ENCODE data around the gene KDM3B. TPM values are rescaled to one million over a fixed set of nuclear protein-coding genes. Genes with fewer than 3 reads are reported as not detected.

KDM3B gene
- total and polyA plus RNA-seq, 2 experiments from 2014 or later, result 25.8 to 86.6 TPM

DNA sequence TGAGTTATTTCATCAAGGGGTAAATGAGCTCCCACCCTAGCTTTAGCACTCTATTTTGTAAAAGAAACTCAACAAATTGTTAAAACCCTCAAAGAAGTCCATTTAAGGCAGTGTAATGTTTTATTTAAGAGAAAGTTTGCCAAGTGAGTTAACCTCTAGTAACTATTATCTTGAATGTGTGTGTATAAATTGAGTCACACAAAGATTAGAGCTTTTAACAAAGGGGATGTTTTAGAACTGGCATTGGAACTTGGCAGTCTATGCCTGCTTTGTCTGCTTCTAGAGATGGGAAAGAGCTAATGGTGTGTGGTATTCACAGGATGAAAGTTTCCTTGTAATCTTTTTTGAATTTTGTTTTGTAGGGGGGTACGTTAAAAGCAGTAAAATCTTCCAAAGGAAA is 33.2 kb downstream of the KDM3B start (continued):
- TF ChIP-seq, protein P1, sequence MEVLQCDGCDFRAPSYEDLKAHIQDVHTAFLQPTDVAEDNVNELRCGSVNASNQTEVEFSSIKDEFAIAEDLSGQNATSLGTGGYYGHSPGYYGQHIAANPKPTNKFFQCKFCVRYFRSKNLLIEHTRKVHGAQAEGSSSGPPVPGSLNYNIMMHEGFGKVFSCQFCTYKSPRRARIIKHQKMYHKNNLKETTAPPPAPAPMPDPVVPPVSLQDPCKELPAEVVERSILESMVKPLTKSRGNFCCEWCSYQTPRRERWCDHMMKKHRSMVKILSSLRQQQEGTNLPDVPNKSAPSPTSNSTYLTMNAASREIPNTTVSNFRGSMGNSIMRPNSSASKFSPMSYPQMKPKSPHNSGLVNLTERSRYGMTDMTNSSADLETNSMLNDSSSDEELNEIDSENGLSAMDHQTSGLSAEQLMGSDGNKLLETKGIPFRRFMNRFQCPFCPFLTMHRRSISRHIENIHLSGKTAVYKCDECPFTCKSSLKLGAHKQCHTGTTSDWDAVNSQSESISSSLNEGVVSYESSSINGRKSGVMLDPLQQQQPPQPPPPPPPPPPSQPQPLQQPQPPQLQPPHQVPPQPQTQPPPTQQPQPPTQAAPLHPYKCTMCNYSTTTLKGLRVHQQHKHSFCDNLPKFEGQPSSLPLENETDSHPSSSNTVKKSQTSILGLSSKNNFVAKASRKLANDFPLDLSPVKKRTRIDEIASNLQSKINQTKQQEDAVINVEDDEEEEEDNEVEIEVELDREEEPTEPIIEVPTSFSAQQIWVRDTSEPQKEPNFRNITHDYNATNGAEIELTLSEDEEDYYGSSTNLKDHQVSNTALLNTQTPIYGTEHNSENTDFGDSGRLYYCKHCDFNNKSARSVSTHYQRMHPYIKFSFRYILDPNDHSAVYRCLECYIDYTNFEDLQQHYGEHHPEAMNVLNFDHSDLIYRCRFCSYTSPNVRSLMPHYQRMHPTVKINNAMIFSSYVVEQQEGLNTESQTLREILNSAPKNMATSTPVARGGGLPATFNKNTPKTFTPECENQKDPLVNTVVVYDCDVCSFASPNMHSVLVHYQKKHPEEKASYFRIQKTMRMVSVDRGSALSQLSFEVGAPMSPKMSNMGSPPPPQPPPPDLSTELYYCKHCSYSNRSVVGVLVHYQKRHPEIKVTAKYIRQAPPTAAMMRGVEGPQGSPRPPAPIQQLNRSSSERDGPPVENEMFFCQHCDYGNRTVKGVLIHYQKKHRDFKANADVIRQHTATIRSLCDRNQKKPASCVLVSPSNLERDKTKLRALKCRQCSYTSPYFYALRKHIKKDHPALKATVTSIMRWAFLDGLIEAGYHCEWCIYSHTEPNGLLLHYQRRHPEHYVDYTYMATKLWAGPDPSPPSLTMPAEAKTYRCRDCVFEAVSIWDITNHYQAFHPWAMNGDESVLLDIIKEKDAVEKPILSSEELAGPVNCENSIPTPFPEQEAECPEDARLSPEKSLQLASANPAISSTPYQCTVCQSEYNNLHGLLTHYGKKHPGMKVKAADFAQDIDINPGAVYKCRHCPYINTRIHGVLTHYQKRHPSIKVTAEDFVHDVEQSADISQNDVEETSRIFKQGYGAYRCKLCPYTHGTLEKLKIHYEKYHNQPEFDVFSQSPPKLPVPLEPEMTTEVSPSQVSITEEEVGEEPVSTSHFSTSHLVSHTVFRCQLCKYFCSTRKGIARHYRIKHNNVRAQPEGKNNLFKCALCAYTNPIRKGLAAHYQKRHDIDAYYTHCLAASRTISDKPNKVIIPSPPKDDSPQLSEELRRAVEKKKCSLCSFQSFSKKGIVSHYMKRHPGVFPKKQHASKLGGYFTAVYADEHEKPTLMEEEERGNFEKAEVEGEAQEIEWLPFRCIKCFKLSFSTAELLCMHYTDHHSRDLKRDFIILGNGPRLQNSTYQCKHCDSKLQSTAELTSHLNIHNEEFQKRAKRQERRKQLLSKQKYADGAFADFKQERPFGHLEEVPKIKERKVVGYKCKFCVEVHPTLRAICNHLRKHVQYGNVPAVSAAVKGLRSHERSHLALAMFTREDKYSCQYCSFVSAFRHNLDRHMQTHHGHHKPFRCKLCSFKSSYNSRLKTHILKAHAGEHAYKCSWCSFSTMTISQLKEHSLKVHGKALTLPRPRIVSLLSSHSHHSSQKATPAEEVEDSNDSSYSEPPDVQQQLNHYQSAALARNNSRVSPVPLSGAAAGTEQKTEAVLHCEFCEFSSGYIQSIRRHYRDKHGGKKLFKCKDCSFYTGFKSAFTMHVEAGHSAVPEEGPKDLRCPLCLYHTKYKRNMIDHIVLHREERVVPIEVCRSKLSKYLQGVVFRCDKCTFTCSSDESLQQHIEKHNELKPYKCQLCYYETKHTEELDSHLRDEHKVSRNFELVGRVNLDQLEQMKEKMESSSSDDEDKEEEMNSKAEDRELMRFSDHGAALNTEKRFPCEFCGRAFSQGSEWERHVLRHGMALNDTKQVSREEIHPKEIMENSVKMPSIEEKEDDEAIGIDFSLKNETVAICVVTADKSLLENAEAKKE (CRISPR knock-in tag; IDR thresholded peaks at IDR 0.05), result no peak
- TF ChIP-seq EZH2phosphoT487 (IDR thresholded peaks at IDR 0.05; ENCODE audit: unreplicated experiment), result no peak
- no peak for TF ChIP-seq ZNF114 (CRISPR knock-in tag; IDR thresholded peaks at IDR 0.05)

DNA sequence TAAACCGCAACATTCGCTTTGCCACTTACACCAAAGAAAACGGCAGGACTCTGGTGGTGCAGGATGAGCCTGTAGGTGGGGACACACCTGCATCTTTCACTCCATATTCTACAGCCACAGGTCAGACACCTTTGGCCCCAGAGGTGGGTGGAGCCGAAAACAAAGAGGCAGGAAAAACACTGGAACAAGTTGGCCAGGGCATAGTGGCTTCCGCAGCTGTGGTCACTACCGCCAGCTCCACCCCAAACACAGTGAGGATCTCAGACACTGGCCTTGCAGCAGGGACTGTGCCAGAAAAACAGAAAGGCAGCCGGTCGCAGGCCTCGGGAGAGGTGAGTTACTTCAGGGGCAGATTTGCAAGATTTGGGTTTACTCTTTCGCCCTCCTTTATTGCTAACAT is 33.8 kb downstream of the KDM3B start:
- no peaks in the 10 kb centered on the region for H3K79me2 ChIP-seq (replicated peaks; ENCODE audit: insufficient read depth)
- H3K4me3 ChIP-seq, result no peak overlapping the region
- Mint-ChIP-seq H3K27ac (no peak overlapping the region), H3K9me3 (no peaks in the 10 kb centered on the region), H3K27me3 (ENCODE audit: insufficient read depth, low read depth, poor library complexity) (peaks cover 5% of the 10 kb centered on the region), H3K4me1 (no peaks in the 10 kb centered on the region), H3K36me3 (ENCODE audit: low read depth) (peaks cover 52% of the 10 kb centered on the region), H3K4me3 (no peak overlapping the region)
- H3K27me3 ChIP-seq (ENCODE audit: insufficient read depth), result no peaks in the 10 kb centered on the region
- no peaks in the 10 kb centered on the region for H3K4me1 ChIP-seq (ENCODE audit: insufficient read depth)
- H3K36me3 ChIP-seq (ENCODE audit: insufficient read depth), result peaks cover 29% of the 10 kb centered on the region
- no peaks in the 10 kb centered on the region; the same call in 1 of the 2 replicates for H4K20me1 ChIP-seq (replicated peaks; ENCODE audit: insufficient read depth)
- DNase-seq (ENCODE audit: low spot score) (no peak), ATAC-seq (no peak)
- no peaks in the 10 kb centered on the region for H3K9me2 ChIP-seq (ENCODE audit: insufficient read depth)
- H3K4me2 ChIP-seq, result no peak overlapping the region
- H2AFZ ChIP-seq, result no peak overlapping the region
- no peak overlapping the region for H3K27ac ChIP-seq (ENCODE audit: low read depth)
- 0 out of 2 replicates have a peak, but pooled peaks cover 4% of the 10 kb centered on the region for H3F3A ChIP-seq (replicated peaks; ENCODE audit: low read depth)
- TF ChIP-seq ZNF114 (CRISPR knock-in tag; IDR thresholded peaks at IDR 0.05), result no peak
- no peak for TF ChIP-seq JUNB (IDR thresholded peaks at IDR 0.05; ENCODE audit: unreplicated experiment)
- TF ChIP-seq, protein P2, sequence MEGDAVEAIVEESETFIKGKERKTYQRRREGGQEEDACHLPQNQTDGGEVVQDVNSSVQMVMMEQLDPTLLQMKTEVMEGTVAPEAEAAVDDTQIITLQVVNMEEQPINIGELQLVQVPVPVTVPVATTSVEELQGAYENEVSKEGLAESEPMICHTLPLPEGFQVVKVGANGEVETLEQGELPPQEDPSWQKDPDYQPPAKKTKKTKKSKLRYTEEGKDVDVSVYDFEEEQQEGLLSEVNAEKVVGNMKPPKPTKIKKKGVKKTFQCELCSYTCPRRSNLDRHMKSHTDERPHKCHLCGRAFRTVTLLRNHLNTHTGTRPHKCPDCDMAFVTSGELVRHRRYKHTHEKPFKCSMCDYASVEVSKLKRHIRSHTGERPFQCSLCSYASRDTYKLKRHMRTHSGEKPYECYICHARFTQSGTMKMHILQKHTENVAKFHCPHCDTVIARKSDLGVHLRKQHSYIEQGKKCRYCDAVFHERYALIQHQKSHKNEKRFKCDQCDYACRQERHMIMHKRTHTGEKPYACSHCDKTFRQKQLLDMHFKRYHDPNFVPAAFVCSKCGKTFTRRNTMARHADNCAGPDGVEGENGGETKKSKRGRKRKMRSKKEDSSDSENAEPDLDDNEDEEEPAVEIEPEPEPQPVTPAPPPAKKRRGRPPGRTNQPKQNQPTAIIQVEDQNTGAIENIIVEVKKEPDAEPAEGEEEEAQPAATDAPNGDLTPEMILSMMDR (conservative IDR thresholded peaks at IDR 0.05; ENCODE audit: low read depth in 2 of 2), result no peak
- TF ChIP-seq CREB1 (CRISPR knock-in tag; IDR thresholded peaks at IDR 0.05; ENCODE audit: low read depth), result no peak
- TF ChIP-seq EZH2 (IDR thresholded peaks at IDR 0.05; ENCODE audit: low read depth, unreplicated experiment), result no peak
- TF ChIP-seq POLR2AphosphoS5 (IDR thresholded peaks at IDR 0.05; ENCODE audit: low read depth), result no peak
- TF ChIP-seq, protein P3, sequence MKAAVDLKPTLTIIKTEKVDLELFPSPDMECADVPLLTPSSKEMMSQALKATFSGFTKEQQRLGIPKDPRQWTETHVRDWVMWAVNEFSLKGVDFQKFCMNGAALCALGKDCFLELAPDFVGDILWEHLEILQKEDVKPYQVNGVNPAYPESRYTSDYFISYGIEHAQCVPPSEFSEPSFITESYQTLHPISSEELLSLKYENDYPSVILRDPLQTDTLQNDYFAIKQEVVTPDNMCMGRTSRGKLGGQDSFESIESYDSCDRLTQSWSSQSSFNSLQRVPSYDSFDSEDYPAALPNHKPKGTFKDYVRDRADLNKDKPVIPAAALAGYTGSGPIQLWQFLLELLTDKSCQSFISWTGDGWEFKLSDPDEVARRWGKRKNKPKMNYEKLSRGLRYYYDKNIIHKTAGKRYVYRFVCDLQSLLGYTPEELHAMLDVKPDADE (IDR thresholded peaks at IDR 0.05), result no peak
- no peak for TF ChIP-seq STAT1 (IDR thresholded peaks at IDR 0.05; ENCODE audit: unreplicated experiment)

All from GM23338 (cell line).